Glomerular endothelial cell (primary cell): ENCODE results near the gene SEMA3C. TPM values are rescaled to one million over a fixed set of nuclear protein-coding genes. Genes with fewer than 3 reads are reported as not detected.

Experiments
- DNase-seq: peaks from one replicate; pipeline ENCODE4 v3.0.0-alpha.2; 2011; ENCODE audit warnings: low read depth, low spot score; ENCODE audit errors: extremely low read depth
- total RNA-seq: library from RNA; depleted of rRNA; stranded (reverse); fragments of >200 nt; gene quantifications from 2 replicates; pipeline ENCODE4 v1.2.3, GENCODE V29; 2015

SEMA3C gene
- total RNA-seq, 1 donor from 2014 or later: 8.6 TPM

DNA sequence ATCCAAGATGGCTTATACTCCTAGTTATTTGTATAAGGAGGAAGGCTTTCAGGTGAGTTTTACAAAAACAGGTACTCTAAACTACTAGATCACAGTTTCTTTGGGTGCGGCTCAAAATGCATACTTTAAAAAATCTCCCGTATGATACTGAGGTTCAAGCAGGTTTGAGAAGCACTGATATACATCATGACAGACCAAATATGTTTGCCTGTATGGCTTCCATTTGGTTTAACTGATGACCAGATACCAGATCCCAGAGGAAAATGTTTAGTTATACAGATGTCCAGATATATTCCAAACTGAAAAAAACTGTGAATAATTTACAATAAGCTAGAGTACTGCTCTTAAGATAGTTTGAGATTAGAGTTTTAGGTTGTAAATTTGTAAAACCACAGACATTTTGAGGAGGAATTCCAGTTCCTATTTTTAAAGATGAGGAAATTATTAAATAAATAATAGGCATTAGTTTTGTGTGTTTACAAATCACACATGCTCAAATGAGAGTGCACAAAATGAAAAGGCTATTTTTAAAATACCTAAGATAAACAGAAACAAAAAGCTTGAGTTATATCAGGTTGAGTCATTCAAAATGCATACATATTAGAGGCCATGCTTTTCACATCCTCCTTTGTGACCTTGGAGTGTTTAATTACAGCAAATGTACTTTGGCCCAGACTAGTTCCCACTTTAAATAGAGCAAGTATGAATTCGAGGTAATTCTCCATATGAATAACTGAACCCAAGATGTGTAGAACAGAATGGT, 60.5 kb downstream of the SEMA3C start:
- DNase-seq: no peak

DNA sequence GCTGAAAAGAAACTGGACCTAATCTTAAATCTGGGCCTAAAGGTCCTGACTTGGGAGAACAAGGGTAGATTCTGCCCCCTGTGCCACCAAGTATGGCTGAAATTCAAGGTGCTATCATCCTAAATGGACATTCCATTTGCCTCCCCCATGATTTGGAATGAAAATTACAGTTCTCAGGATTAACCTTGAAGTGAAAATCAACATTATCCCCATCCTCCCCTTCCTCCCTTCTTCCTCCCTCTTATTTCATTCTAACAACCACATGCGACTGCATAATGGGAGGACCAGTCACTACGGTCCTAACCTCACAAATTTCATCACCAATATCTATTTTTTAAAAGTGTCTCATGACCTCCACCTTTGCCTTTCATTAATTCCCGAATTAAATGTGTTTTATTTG, 62.1 kb downstream of the SEMA3C start:
- no peak for DNase-seq

DNA sequence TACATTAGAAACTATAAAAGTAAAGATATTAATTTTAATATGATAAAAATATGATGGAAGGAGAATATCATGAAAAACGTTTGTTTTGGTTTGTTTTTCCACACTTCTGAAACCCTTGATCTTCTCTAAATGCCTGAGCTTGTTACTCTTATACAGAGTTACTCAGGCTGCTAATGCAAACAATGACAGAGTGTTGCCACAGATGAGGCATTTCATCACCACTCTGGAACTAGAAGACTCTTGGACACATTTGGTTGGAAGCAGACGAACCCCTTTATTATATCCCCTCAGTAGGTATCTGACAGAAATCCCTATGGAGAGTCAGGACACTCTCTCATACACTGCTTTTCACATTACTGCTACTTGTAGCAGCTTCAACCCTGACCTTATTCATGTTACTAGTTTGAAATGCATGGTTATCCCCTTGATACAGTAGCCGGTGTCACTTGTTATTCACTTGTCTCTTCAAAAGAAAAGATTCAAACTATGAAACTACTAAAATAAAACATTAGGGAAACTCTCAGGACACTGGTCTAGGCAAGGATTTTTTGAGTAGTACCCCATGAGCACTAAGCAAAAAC, 66.9 kb downstream of the SEMA3C start:
- no peak for DNase-seq

DNA sequence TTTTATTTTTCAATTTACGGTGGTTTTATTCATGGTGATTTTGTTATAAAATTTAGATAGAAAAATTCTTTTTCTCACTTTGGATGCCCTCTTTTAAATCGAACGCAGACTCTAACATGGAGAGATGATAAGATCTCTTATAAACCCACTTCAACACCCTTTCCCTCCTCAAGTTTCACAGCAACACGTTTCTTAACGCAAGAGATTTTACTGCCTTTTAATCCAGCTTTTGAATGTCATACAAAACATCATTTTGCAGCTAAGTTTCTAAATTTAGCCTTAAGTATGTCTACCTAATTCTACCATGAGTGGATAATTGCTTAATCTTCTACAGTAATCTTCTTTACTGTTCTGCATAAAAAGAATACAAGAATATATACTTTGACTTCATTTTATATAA, 70.0 kb downstream of the SEMA3C start:
- no peak for DNase-seq

DNA sequence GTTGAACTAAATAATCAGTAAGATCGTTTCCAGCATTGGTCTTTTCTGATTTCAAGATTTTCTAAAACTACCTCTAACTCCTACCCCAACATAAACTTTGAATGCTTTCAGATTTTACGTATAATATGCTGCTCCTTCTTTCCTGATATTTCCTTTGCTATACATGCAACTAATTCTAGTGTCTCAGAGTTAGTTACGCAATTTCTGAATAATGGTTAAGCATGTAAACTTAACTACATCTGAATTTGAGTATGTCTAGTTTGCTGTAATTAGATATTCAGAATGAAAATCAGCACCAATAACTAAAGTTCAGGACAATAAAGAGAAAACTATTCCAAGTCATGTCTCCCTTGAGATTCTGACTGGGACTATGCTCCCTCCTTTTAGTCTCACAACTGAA, 71.0 kb downstream of the SEMA3C start:
- DNase-seq: no peak

DNA sequence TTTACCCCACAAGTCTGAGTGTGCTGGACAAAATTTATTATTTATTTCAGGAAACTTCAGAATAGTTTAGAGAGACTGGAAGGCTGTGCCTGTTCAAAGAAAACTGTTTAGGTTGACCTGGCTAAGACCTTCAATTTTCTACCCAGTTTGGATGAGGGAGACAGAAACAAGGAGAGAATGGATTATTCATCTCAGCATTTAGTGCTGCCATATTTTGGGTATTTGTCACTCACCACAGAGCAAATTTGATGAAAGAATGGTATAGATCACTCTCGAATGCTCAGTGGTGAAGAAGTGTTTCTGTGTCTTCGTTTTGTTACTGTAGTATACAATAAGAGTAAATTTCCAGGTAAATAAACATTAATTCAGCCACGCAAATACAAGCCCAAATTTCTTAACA, 71.8 kb downstream of the SEMA3C start:
- no peak for DNase-seq

DNA sequence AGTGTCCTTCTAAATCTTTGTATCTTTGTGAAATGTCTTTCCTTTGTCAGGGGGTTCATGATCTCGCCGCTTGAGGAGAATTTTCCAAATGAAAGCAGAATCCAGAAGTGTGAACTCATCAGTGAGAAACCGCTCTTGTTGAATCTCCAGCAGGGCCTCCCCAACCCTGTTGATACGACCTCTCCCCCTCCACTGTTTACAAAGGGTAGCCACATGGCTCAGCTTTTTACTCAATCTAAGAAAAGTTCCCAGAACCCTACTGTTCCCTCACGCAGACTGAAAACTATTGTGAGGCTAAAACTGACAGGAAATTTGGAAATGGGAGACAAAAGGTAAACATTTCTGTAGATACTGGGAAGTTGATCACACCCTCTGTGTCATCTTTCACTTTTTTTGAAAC, 73.9 kb downstream of the SEMA3C start:
- DNase-seq: no peak

DNA sequence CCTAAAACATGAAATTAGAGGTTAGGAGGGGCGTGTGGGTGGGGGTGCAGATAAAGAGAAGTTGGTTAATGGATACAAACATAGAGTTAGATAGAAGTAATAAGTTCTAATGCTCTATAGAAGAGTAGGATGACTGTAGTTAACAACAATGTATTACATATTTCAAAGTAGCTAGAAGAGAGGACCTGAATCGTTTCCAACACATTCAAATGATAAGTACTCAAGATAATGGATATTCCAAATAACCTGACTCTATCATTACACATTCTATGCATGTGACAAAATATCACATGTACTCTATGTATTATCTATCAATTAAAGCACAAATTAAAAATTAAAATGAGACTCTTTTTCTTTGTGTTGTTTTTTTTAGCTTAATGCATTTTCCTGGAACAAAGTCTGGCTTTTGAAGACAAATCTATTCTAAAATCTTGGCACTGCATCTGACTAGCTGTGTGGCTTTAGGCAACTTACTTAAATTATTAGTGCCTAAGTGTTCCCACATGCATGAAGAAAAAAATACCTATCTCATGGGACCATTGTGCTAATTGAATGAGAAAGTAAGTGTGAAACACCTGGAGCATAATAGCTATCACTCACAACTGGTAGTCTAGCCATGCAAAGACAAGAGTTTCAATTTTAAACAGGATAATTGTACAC, 75.7 kb downstream of the SEMA3C start:
- DNase-seq: no peak

DNA sequence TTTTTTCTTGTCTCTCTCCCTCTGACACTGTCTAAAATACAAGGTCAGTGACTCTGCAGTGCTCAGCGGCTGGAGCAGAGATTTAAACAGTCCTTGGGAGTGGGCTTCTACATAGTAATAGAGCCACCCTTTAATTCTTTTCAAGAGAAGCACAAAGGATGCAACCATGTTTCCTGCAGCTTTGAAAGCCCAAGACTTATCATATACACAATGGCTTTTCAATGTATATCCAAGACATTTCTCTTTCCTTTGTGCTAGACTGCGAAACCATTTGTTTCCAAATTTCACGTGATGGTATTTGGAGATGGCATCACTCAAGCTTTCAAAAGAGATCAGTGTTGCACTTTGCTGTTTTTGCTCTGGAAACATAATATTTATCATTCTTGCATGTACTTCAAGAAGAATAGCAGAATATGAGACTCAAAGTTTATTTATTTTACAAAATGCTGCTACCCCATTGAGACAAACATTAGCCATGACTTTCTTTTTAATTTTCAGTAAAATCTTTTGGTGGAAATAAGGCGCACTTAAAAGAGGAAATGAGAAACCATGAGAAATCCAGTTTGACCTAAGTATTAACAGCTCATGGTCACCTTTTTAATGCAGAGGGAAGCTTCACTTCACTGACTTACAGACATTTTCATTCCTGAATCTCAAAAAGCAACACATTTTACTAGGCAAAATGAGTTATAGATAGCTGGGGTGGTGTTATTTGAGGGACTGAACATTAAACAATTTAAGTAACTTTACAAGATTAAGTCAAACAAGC, 76.6 kb downstream of the SEMA3C start:
- DNase-seq: no peak

DNA sequence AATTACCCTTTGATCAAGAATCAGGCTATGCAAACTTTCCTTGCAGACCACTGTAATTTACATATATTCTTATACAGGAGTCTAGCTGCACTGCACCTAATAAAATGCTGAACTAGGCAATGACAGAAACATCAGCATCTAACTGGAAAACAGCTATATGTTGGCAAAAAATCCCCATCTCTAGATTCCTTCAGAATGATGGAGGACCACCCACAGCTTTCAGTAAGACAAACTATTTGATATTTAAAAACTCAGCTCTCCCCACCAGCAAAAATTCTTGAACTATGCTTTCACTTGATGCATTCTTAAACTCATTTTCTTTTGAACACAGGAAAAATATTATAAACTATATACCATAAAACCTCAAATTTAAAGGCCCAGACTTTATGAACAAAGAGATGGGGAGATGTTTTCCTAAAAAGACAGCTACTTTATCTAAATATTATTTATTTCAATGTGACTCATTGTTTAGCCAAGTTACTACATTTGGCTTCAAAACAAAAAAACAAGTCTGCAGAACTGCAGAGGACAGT, 77.4 kb downstream of the SEMA3C start:
- no peak for DNase-seq

DNA sequence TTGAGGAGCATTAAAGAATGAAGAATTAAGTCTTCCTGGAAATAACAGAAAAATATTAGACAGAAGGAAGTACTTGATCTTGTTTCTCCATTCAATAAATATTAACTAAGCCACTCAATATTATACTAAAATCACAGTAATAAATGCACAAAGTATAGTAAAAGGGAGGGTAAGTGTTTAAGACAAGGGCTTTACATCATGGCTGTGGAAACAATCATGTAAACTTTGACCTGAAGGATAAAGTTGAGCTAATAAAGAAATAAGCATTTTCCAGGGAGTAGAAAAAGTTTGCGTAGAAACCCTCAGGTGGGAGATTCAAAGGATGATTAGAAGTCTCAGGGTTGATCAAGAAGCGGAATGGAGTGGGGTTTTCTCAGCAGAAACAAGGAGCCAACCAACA, 78.2 kb downstream of the SEMA3C start:
- no peak for DNase-seq

DNA sequence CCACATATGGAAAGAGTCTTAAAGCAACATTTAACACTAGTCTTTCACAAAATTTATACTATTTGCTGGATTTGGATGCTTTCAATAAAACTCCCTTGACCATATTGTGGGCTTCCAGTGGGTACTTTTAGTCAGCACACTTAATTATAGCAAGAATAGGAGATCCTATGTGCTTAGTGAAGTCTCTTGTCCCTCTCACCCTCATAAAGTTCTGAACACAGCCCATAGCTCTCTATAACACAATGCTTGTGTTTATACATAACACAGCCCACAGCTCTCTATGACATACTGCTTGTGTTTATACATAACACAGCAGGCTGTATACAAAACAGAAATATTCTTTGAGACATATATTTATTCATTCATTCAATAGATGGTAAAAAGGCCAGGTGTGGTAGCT, 79.0 kb downstream of the SEMA3C start:
- no peak for DNase-seq

DNA sequence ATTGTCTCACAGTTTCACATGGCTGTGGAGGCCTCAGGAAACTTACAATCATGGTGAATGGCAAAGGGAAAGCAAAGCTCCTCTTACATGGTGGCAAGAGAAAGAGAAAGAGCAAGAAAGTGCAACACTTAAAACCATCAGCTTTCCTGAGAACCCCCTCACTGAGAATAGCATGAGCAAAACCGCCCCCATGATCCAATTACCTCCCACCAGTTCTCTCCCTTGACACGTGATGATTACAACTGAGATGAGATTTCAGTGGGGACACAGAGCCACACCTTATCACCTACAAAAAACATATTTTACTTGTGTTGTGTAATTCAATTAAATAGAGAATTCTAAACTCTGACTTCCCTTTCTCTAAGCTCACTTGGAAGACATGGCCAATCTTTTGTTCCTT, 80.2 kb downstream of the SEMA3C start:
- no peak for DNase-seq

DNA sequence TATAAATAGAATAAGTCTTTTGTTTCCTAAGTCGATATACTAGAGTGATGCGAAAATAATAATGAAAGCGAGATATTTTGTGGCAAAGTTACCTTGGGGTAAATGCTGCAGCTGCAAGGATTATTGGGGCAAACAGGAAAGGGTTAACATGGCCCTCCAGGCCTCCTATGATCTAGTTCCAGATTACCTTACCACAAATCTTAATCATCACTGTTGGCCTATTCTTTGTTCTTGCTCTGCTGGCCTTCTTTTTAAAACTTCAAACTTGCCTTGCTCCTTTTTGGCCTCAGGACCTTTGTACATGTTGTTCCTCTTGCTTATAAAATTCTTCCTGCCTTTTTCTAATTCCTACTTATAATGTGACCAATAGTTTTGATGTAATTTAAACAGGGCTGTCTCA, 81.5 kb downstream of the SEMA3C start:
- no peak for DNase-seq

DNA sequence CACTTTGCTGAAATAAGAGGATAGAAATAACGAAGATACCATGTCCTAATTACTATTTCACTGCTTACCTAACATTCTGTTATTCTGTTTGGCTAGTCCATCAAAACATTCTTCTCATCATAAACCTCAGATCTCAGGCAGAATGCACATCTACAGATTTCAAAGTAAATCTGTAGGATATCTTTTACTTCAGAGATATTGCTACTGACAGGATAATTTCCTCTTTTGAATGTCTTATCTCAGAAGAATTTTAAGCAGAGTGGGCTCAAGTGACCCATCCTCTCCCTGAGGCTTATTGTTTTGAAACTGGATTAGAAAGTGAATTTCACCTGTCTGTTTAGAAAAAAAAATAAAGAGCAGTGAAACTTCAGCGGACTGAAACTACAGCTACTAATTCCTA, 83.6 kb downstream of the SEMA3C start:
- no peak for DNase-seq

DNA sequence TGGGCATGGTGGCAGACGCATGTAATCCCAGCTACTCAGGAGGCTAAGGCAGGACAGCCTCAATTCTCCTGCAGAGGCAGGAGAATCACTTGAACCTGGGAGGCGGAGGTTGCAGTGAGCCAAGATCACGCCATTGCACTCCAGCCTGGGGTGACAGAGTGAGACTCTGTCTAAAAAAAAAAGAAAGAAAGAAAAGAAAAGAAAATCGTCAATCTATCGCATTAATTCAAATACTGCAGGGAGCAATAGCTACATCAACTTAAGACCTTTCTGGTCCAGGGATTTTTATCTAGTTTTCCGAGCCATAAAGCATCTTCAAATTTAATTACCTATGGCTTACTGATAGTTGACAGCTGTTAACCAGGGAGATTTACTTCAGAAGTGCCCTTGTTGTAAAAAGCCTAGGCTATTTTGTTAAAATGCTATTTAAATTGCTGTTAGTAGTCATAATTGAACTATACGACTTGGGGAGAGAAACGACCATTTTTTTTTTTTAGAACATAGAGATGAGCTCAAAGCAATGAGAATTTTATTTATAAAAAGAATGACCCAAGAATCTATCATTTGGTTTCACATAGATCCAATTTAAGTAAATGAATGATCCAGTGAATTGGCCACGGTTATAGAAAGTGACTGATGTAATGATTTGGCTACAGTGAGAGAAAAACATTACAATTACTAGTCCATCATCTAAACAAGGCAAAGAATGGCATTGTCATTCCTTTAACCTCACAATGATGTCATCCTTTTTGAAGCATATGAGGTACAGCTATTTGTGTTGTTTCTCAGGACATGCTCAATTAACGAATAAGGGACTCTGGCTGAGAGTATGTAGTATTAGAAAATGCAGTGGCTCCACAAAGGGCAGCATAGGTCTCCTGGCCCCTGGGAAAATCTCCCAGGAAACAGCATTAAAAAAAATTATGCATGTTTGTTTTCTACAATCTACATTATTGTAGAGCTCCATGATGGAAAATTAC, 85.3 kb downstream of the SEMA3C start:
- no peak for DNase-seq

DNA sequence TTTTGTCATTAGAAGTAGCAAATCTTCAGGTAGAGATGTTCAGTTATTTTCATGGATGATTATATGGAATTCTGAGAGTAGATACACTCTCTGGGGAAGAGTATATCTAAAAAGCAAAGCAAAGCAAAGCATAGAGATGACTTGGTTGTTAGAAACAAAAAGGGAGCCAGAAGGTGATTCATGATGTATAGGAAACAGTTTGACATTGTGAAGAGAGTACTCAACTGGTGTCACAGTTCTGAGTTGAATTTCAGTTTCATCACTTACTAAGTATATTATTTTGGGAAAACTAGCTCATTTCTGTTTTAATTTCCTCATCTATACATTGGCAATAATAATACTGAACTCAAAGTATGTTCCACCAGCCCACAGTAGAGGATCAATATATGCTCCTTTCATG, 86.8 kb downstream of the SEMA3C start:
- DNase-seq: no peak

DNA sequence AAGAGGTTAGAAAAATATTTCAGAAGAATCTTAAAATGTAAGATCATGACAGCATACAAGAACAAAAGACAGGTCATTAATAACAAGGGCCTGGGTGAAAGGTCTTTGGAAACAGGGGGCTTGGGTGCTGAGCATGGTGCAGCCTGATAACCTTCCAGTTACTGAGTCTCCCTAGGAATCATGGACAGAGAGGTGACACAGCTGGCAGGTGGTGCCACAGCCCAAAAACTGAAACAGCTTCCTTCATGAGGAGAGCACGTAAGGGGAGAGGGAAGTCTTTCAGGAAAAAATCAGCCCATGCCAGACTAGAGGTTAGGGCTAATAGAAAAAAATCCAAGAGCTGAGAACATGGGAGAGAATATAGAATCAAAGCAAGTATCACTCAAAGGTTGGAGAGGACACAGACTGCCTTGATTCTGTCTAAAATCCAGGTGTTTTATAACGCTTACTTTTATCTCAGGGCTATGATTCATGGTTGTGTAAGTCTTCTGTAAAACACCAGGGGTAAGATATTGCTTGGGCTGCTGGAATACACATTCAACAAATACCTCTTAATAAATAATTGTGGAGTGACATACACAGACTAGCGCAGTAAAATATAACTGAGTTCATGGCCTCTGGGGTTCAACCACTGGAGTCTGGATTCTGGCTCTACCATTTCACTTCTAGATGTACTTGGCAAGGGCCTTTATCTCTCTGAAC, 88.1 kb downstream of the SEMA3C start:
- no peak for DNase-seq

DNA sequence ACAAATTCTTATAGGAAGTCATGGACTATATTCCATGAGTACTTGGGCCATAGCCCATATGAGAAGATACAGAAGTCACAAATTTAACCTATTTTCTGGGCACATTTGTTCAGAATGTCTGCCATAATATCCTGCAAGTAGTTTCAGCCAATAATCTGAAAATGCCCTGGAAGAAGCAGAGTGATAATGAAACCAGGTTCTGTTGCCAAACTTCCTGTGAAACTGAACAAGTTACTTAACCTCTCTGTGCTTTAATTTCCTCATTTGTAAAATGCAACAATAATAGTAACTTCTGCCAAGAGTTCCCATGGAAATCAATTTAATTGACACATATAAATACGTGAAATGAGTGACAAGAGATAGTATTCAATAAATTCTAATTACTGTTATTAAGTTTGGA, 88.8 kb downstream of the SEMA3C start:
- no peak for DNase-seq
